IMR-90 (cell line): Measurements from ENCODE around the gene DOCK2. TPM values are rescaled to one million over a fixed set of nuclear protein-coding genes. Genes with fewer than 3 reads are reported as not detected.

Source experiments
- ATAC-seq: fragments of 200-7000 bp; cut with Tn5 transposase; 2 replicates; pipeline ENCODE4 v1.9.1; 2020; ENCODE audit warnings: low read depth, mild to moderate bottlenecking, moderate library complexity
- BruUV-seq: library from RNA; stranded (reverse); fragments of 400-500 nt; replicated peaks from 2 replicates; lab custom pipeline; 2021; lab: Mats Ljungman, UMichigan
- CTCF ChIA-PET: fragments of 300-600 bp; formaldehyde crosslinking; extraction: SDS; loops from one replicate; lab custom pipeline; 2021; ENCODE audit warnings: antibody characterized with exemption; lab: Yijun Ruan, JAX
- POLR2A ChIA-PET: fragments of 300-600 bp; sonication (Branson Sonifier 250); formaldehyde crosslinking; loops from one replicate; lab custom pipeline; 2022; ENCODE audit warnings: antibody characterized with exemption; ENCODE audit not compliant: unreplicated experiment; lab: Charles Lee
- DNase-seq: peaks from one replicate; pipeline ENCODE4 v3.0.0; 2013
- H2AFZ ChIP-seq: replicated peaks from 2 replicates; pipeline ENCODE3; 2013; ENCODE audit warnings: low read length, mild to moderate bottlenecking; ENCODE audit not compliant: poor library complexity
- H2AK5ac ChIP-seq: 2 replicates; pipeline ENCODE4 v1.6.1; 2013; ENCODE audit warnings: low read depth, low read length, inconsistent platforms
- H2AK9ac ChIP-seq: replicated peaks from 2 replicates; pipeline ENCODE3; 2013; ENCODE audit warnings: mild to moderate bottlenecking, low read depth, low read length, moderate library complexity; ENCODE audit not compliant: poor library complexity
- H2BK120ac ChIP-seq: 2 replicates; pipeline ENCODE4 v1.6.1; 2013; ENCODE audit warnings: low read depth, low read length, inconsistent platforms
- H2BK15ac ChIP-seq: 3 replicates; pipeline ENCODE4 v1.6.1; 2013; ENCODE audit warnings: low read depth, low read length, inconsistent platforms
- H2BK20ac ChIP-seq: 2 replicates; pipeline ENCODE4 v1.6.1; 2013; ENCODE audit warnings: low read depth, mild to moderate bottlenecking, inconsistent platforms, low read length, moderate library complexity
- H2BK5ac ChIP-seq: 2 replicates; pipeline ENCODE4 v1.6.1; 2013; ENCODE audit warnings: mild to moderate bottlenecking, low read depth, low read length, inconsistent platforms; ENCODE audit not compliant: poor library complexity, severe bottlenecking
- H3K14ac ChIP-seq: replicated peaks from 2 replicates; pipeline ENCODE4 v1.6.1; 2013; ENCODE audit warnings: low read depth, low read length, inconsistent platforms
- H3K18ac ChIP-seq: 2 replicates; pipeline ENCODE4 v1.6.1; 2013; ENCODE audit warnings: low read depth, low read length, control low read depth
- H3K23ac ChIP-seq: 2 replicates; pipeline ENCODE4 v1.6.1; 2013; ENCODE audit warnings: low read depth, low read length, inconsistent platforms
- H3K27ac ChIP-seq: 2 replicates; pipeline ENCODE4 v1.5.1; 2013; ENCODE audit warnings: mild to moderate bottlenecking, control low read depth, low read length; ENCODE audit not compliant: insufficient read depth
- H3K27me3 ChIP-seq: 2 replicates; pipeline ENCODE4 v1.6.1; 2013; ENCODE audit warnings: low read length; ENCODE audit not compliant: control insufficient read depth, insufficient read depth
- H3K36me3 ChIP-seq: 2 replicates; pipeline ENCODE4 v1.6.1; 2013; ENCODE audit warnings: low read length, mixed read lengths; ENCODE audit not compliant: control insufficient read depth, insufficient read depth
- H3K4ac ChIP-seq: 2 replicates; pipeline ENCODE4 v1.6.1; 2013; ENCODE audit warnings: low read depth, low read length, inconsistent platforms
- H3K4me1 ChIP-seq: 2 replicates; pipeline ENCODE4 v1.6.1; 2013; ENCODE audit warnings: low read length, mixed read lengths; ENCODE audit not compliant: control insufficient read depth, insufficient read depth
- H3K4me2 ChIP-seq: 2 replicates; pipeline ENCODE4 v1.6.1; 2013; ENCODE audit warnings: low read depth, mild to moderate bottlenecking, control low read depth, low read length, moderate library complexity
- H3K4me3 ChIP-seq: 2 replicates; pipeline ENCODE4 v1.5.1; 2013; ENCODE audit warnings: low read depth, mild to moderate bottlenecking, control low read depth, low read length, moderate library complexity; ENCODE audit not compliant: insufficient read depth
- H3K56ac ChIP-seq: 2 replicates; pipeline ENCODE4 v1.6.1; 2013; ENCODE audit warnings: low read length, inconsistent platforms; ENCODE audit not compliant: insufficient read depth; ENCODE audit errors: extremely low read depth
- H3K79me1 ChIP-seq, 2 experiments: 2 replicates each; pipeline ENCODE4 v1.6.1; 2013; ENCODE audit warnings: low read length in 2 of 2, inconsistent platforms in 1 of 2, low read depth in 1 of 2
- H3K9ac ChIP-seq: 2 replicates; pipeline ENCODE4 v1.6.1; 2013; ENCODE audit warnings: low read depth, low read length, control low read depth
- H3K9me1 ChIP-seq: 2 replicates; pipeline ENCODE4 v1.6.1; 2013; ENCODE audit warnings: low read length, inconsistent platforms; ENCODE audit not compliant: insufficient read depth
- H3K9me3 ChIP-seq: 2 replicates; pipeline ENCODE4 v1.6.1; 2013; ENCODE audit warnings: low read length; ENCODE audit not compliant: control insufficient read depth, insufficient read depth
- H4K20me1 ChIP-seq: 2 replicates; pipeline ENCODE4 v1.6.1; 2013; ENCODE audit warnings: low read length, inconsistent platforms; ENCODE audit not compliant: insufficient read depth
- H4K5ac ChIP-seq: 2 replicates; pipeline ENCODE4 v1.6.1; 2013; ENCODE audit warnings: mild to moderate bottlenecking, low read depth, low read length, control low read depth
- H4K8ac ChIP-seq, 2 experiments: 2 replicates each; pipeline ENCODE4 v1.6.1; 2013; ENCODE audit warnings: low read depth in 2 of 2, low read length in 2 of 2, control low read depth in 1 of 2, inconsistent platforms in 1 of 2
- H4K91ac ChIP-seq: 2 replicates; pipeline ENCODE4 v1.6.1; 2013; ENCODE audit warnings: low read depth, low read length, inconsistent platforms; ENCODE audit not compliant: insufficient read depth
- FOS ChIP-seq: fragments of 150-350 bp; IDR thresholded peaks from 2 replicates; pipeline ENCODE4 v1.6.1; 2016; ENCODE audit warnings: low read depth, low read length
- MAZ ChIP-seq: IDR thresholded peaks from 2 replicates; pipeline ENCODE4 v1.6.1; 2012; ENCODE audit warnings: low read depth, mild to moderate bottlenecking, low read length, improper control_type of control experiment, moderate library complexity, borderline replicate concordance
- RCOR1 ChIP-seq: IDR thresholded peaks from 2 replicates; pipeline ENCODE4 v1.6.1; 2012; ENCODE audit warnings: mild to moderate bottlenecking, low read length, improper control_type of control experiment; ENCODE audit not compliant: insufficient replicate concordance
- RFX5 ChIP-seq: IDR thresholded peaks from 2 replicates; pipeline ENCODE4 v1.8.0; 2012; ENCODE audit warnings: low read depth, mild to moderate bottlenecking, low read length, moderate library complexity
- WGBS, 2 experiments: methylation state at CpG; one replicate each; pipeline versions ENCODE4 v1.1.5 to v1.1.7; 2013; ENCODE audit warnings: missing lambda C conversion rate in 2 of 2; ENCODE audit not compliant: insufficient read length in 1 of 2; ENCODE audit errors: extremely low coverage in 2 of 2; 5-methylcytosine and 5-hydroxymethylcytosine counted together
- dilution Hi-C: fragments of 300-500 bp; cut with HindIII; formaldehyde crosslinking; loops from one replicate; pipeline ENCODE4 v1.14.3; 2018; ENCODE audit warnings: low sequenced_read_pairs; ENCODE audit not compliant: unreplicated experiment
- in situ Hi-C: fragments of 300-500 bp; cut with MboI; formaldehyde crosslinking; loops from 3 replicates; pipeline ENCODE4 v1.14.3; 2019; ENCODE audit warnings: low sequenced_read_pairs, inconsistent platforms, mixed read lengths
- intact Hi-C: fragments of 100-400 bp; cut with micrococcal nuclease; formaldehyde crosslinking; loops from 2 replicates; pipeline ENCODE4 v1.10.0; 2022
- polyA plus RNA-seq, 3 experiments: library from polyadenylated mRNA; depleted of rRNA; stranded (reverse); fragments of >200 nt; gene quantifications; 2 replicates each; pipeline ENCODE4 v1.2.3, GENCODE V29; 2012; ENCODE audit warnings: low replicate concordance in 1 of 3
- total RNA-seq: library from RNA; depleted of rRNA; stranded (reverse); fragments of >200 nt; gene quantifications from 2 replicates; pipeline ENCODE4 v1.2.3, GENCODE V29; 2012
- TF ChIP-seq, protein P1 (sequence below): fragments of 150-350 bp; IDR thresholded peaks from 2 replicates; pipeline ENCODE4 v1.6.1; 2016; ENCODE audit warnings: low read depth, mild to moderate bottlenecking, low read length, moderate library complexity, borderline replicate concordance
- TF ChIP-seq, protein P2 (sequence below): fragments of 150-350 bp; IDR thresholded peaks from 2 replicates; pipeline ENCODE4 v1.6.1; 2017; ENCODE audit warnings: mild to moderate bottlenecking, antibody characterized with exemption, low read length, low read depth
- TF ChIP-seq, protein P3 (sequence below): conservative IDR thresholded peaks from 2 replicates; pipeline ENCODE4 v1.5.1; 2012; ENCODE audit warnings: mild to moderate bottlenecking, low read depth, low read length, improper control_type of control experiment

DOCK2 gene
- total and polyA plus RNA-seq, 2 of the 4 experiments (the other 2 are of a cell fraction), result 0.72 to 3.0 TPM

- Histone ChIP-seq H3K27ac (no peak overlapping the region), H3K14ac (no peak overlapping the region), H3K4me3 (no peak overlapping the region), H3K36me3 (no peaks in the 10 kb centered on the region; the same call in 1 of the 2 replicates), H4K20me1 (no peaks in the 10 kb centered on the region), H3K23ac (no peak overlapping the region), H2BK20ac (no peak overlapping the region), H2BK15ac (no peak overlapping the region), H4K91ac (no peak overlapping the region), H3K79me1 (peaks cover 19 to 23% of the 10 kb centered on the region in 2 experiments), H3K9me1 (peaks cover 9% of the 10 kb centered on the region; the same call in 1 of the 2 replicates), H2BK120ac (no peak overlapping the region), H2AK9ac (no peak overlapping the region), H3K4me2 (no peak overlapping the region), H4K5ac (no peak overlapping the region), H3K56ac (no peak overlapping the region), H2AFZ (no peak overlapping the region), H2AK5ac (no peak overlapping the region), H3K4me1 (no peaks in the 10 kb centered on the region), H3K9me3 (no peaks in the 10 kb centered on the region), H2BK5ac (no peak overlapping the region), H3K9ac (no peak overlapping the region), H3K4ac (no peak overlapping the region), H3K18ac (no peak overlapping the region), H3K27me3 (no peaks in the 10 kb centered on the region), H4K8ac (no peak overlapping the region)
- in situ Hi-C loops, result no loop called here
- intact Hi-C loops, result no loop called here
- DNase-seq (no peak), ATAC-seq (no peak)
- CTCF ChIA-PET, result no interaction called here
- no TSS peak for BruUV-seq
- POLR2A ChIA-PET, result no interaction called here
- TF ChIP-seq, protein P1, sequence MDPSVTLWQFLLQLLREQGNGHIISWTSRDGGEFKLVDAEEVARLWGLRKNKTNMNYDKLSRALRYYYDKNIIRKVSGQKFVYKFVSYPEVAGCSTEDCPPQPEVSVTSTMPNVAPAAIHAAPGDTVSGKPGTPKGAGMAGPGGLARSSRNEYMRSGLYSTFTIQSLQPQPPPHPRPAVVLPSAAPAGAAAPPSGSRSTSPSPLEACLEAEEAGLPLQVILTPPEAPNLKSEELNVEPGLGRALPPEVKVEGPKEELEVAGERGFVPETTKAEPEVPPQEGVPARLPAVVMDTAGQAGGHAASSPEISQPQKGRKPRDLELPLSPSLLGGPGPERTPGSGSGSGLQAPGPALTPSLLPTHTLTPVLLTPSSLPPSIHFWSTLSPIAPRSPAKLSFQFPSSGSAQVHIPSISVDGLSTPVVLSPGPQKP, result no peak
- no peak for TF ChIP-seq MAZ
- TF ChIP-seq RFX5, result no peak
- no peak for TF ChIP-seq FOS
- TF ChIP-seq, protein P2, sequence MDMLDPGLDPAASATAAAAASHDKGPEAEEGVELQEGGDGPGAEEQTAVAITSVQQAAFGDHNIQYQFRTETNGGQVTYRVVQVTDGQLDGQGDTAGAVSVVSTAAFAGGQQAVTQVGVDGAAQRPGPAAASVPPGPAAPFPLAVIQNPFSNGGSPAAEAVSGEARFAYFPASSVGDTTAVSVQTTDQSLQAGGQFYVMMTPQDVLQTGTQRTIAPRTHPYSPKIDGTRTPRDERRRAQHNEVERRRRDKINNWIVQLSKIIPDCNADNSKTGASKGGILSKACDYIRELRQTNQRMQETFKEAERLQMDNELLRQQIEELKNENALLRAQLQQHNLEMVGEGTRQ, result no peak
- TF ChIP-seq, protein P3, sequence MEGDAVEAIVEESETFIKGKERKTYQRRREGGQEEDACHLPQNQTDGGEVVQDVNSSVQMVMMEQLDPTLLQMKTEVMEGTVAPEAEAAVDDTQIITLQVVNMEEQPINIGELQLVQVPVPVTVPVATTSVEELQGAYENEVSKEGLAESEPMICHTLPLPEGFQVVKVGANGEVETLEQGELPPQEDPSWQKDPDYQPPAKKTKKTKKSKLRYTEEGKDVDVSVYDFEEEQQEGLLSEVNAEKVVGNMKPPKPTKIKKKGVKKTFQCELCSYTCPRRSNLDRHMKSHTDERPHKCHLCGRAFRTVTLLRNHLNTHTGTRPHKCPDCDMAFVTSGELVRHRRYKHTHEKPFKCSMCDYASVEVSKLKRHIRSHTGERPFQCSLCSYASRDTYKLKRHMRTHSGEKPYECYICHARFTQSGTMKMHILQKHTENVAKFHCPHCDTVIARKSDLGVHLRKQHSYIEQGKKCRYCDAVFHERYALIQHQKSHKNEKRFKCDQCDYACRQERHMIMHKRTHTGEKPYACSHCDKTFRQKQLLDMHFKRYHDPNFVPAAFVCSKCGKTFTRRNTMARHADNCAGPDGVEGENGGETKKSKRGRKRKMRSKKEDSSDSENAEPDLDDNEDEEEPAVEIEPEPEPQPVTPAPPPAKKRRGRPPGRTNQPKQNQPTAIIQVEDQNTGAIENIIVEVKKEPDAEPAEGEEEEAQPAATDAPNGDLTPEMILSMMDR, result no peak
- TF ChIP-seq RCOR1, result no peak
- dilution Hi-C loops, result no loop called here
- WGBS, 2 experiments, result no CpG with 5 or more reads among the region's 2 CpGs
Measured at GRCh38 chr5:169960659-169961058, 323.6 kb downstream of the DOCK2 start.
